HL-60 (cell line): ENCODE measurements around the gene PXMP4.

Experiments used
- POLR2AphosphoS5 ChIP-seq: IDR thresholded peaks from 2 replicates; pipeline ENCODE4 v1.6.1; 2012; ENCODE audit warnings: low read depth
- TF ChIP-seq, protein P1 (sequence below): IDR thresholded peaks from one replicate; pipeline ENCODE4 v1.5.1; 2011; ENCODE audit warnings: low read length, control low read depth, inconsistent platforms; ENCODE audit not compliant: insufficient read depth
- TF ChIP-seq, protein P2 (sequence below): IDR thresholded peaks from 2 replicates; pipeline ENCODE4 v1.6.1; 2012; ENCODE audit warnings: low read depth; ENCODE audit not compliant: insufficient replicate concordance

DNA sequence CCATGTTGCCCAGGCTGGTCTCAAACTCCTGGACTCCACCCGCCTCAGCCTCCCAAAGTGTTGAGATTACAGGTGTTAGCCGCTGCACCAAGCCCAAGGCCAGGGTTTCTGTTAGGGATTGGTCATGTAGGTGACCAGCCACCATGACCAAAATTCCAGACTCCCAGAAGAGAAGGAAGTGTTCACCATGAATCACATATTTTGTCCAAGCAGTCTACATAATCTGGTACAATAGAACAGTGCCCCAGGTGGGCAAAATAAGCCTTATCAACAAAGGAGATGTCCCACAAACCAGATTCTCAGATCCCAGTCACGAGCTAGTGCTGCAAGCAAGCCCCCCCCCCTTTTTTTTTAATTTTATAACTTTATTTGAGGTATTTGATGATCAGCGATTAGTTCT lies 31.7 kb upstream of the PXMP4 start:
- TF ChIP-seq, protein P1, sequence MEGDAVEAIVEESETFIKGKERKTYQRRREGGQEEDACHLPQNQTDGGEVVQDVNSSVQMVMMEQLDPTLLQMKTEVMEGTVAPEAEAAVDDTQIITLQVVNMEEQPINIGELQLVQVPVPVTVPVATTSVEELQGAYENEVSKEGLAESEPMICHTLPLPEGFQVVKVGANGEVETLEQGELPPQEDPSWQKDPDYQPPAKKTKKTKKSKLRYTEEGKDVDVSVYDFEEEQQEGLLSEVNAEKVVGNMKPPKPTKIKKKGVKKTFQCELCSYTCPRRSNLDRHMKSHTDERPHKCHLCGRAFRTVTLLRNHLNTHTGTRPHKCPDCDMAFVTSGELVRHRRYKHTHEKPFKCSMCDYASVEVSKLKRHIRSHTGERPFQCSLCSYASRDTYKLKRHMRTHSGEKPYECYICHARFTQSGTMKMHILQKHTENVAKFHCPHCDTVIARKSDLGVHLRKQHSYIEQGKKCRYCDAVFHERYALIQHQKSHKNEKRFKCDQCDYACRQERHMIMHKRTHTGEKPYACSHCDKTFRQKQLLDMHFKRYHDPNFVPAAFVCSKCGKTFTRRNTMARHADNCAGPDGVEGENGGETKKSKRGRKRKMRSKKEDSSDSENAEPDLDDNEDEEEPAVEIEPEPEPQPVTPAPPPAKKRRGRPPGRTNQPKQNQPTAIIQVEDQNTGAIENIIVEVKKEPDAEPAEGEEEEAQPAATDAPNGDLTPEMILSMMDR = no peak
- TF ChIP-seq POLR2AphosphoS5 = no peak
- TF ChIP-seq, protein P2, sequence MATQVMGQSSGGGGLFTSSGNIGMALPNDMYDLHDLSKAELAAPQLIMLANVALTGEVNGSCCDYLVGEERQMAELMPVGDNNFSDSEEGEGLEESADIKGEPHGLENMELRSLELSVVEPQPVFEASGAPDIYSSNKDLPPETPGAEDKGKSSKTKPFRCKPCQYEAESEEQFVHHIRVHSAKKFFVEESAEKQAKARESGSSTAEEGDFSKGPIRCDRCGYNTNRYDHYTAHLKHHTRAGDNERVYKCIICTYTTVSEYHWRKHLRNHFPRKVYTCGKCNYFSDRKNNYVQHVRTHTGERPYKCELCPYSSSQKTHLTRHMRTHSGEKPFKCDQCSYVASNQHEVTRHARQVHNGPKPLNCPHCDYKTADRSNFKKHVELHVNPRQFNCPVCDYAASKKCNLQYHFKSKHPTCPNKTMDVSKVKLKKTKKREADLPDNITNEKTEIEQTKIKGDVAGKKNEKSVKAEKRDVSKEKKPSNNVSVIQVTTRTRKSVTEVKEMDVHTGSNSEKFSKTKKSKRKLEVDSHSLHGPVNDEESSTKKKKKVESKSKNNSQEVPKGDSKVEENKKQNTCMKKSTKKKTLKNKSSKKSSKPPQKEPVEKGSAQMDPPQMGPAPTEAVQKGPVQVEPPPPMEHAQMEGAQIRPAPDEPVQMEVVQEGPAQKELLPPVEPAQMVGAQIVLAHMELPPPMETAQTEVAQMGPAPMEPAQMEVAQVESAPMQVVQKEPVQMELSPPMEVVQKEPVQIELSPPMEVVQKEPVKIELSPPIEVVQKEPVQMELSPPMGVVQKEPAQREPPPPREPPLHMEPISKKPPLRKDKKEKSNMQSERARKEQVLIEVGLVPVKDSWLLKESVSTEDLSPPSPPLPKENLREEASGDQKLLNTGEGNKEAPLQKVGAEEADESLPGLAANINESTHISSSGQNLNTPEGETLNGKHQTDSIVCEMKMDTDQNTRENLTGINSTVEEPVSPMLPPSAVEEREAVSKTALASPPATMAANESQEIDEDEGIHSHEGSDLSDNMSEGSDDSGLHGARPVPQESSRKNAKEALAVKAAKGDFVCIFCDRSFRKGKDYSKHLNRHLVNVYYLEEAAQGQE = no peak
